SK-N-SH treated with all-trans-retinoic acid at 6 μM for 48 hours (cell line): ENCODE results near the gene SLC5A10.

ENCODE experiments used
- ATAC-seq: fragments of 200-7000 bp; cut with Tn5 transposase; 3 replicates; pipeline ENCODE4 v1.9.1; 2020; ENCODE audit warnings: mild to moderate bottlenecking, moderate library complexity
- ARNTL ChIP-seq: fragments of 450-650 bp; formaldehyde crosslinking; IDR thresholded peaks from 2 replicates; pipeline ENCODE4 v1.5.0; 2020; ENCODE audit warnings: low read depth, mild to moderate bottlenecking, moderate library complexity, borderline replicate concordance
- BACH2 ChIP-seq: fragments of 250-450 bp; sonication (Bioruptor Pico); IDR thresholded peaks from 2 replicates; pipeline ENCODE4 v1.9.0; 2021; ENCODE audit warnings: mild to moderate bottlenecking, borderline replicate concordance
- CSDC2 ChIP-seq: fragments of 250-450 bp; sonication (Bioruptor Pico); IDR thresholded peaks from 2 replicates; pipeline ENCODE4 v1.5.0; 2020; ENCODE audit warnings: mild to moderate bottlenecking, moderate library complexity
- GLIS3 ChIP-seq: fragments of 250-450 bp; sonication (Bioruptor Pico); IDR thresholded peaks from 2 replicates; pipeline ENCODE4 v1.5.0; 2020; ENCODE audit warnings: mild to moderate bottlenecking, moderate library complexity
- ISL1 ChIP-seq: fragments of 250-450 bp; sonication (Bioruptor Pico); IDR thresholded peaks from 2 replicates; pipeline ENCODE4 v2.1.2; 2022; ENCODE audit warnings: mild to moderate bottlenecking, moderate library complexity
- OSR1 ChIP-seq: fragments of 250-450 bp; sonication (Bioruptor Pico); IDR thresholded peaks from 2 replicates; pipeline ENCODE4 v1.8.0; 2022; ENCODE audit warnings: moderate library complexity, mild to moderate bottlenecking, inconsistent platforms
- SNAI2 ChIP-seq: fragments of 250-450 bp; sonication (Bioruptor Pico); IDR thresholded peaks from 2 replicates; pipeline ENCODE4 v1.5.0; 2020; ENCODE audit warnings: mild to moderate bottlenecking, moderate library complexity
- TCF4 ChIP-seq: fragments of 250-450 bp; sonication (Bioruptor Pico); IDR thresholded peaks from 2 replicates; pipeline ENCODE4 v1.8.0; 2021; ENCODE audit warnings: mild to moderate bottlenecking, moderate library complexity, borderline replicate concordance
- TOX ChIP-seq: fragments of 250-450 bp; sonication (Bioruptor Pico); IDR thresholded peaks from 2 replicates; pipeline ENCODE4 v1.8.0; 2021; ENCODE audit warnings: mild to moderate bottlenecking, moderate library complexity, borderline replicate concordance
- ZC3H10 ChIP-seq: fragments of 250-450 bp; sonication (Bioruptor Pico); IDR thresholded peaks from 2 replicates; pipeline ENCODE4 v1.5.1; 2021; ENCODE audit warnings: mild to moderate bottlenecking, moderate library complexity
- ZFP3 ChIP-seq: fragments of 250-450 bp; sonication (Bioruptor Pico); IDR thresholded peaks from 2 replicates; pipeline ENCODE4 v1.5.0; 2020; ENCODE audit warnings: mild to moderate bottlenecking, moderate library complexity
- ZFP30 ChIP-seq: fragments of 450-650 bp; formaldehyde crosslinking; IDR thresholded peaks from 2 replicates; pipeline ENCODE4 v1.5.0; 2022; ENCODE audit warnings: mild to moderate bottlenecking, moderate library complexity
- ZNF70 ChIP-seq: fragments of 450-650 bp; formaldehyde crosslinking; IDR thresholded peaks from 2 replicates; pipeline ENCODE4 v1.5.0; 2020; ENCODE audit warnings: mild to moderate bottlenecking, moderate library complexity
- TF ChIP-seq, protein P1 (sequence below): fragments of 250-450 bp; sonication (Bioruptor Pico); IDR thresholded peaks from 2 replicates; pipeline ENCODE4 v1.8.0; 2021; ENCODE audit warnings: low read depth, mild to moderate bottlenecking, moderate library complexity, borderline replicate concordance
- TF ChIP-seq, protein P2 (sequence below): fragments of 250-450 bp; sonication (Bioruptor Pico); IDR thresholded peaks from 2 replicates; pipeline ENCODE4 v1.5.0; 2020; ENCODE audit warnings: mild to moderate bottlenecking, moderate library complexity
- TF ChIP-seq, protein P3 (sequence below): fragments of 250-450 bp; sonication (Bioruptor Pico); IDR thresholded peaks from 2 replicates; pipeline ENCODE4 v1.5.1; 2020; ENCODE audit warnings: low read depth, mild to moderate bottlenecking, moderate library complexity
- TF ChIP-seq, protein P4 (sequence below): fragments of 250-450 bp; sonication (Bioruptor Pico); IDR thresholded peaks from 2 replicates; pipeline ENCODE4 v1.5.1; 2021; ENCODE audit warnings: mild to moderate bottlenecking, moderate library complexity
- TF ChIP-seq, protein P5 (sequence below): fragments of 250-450 bp; sonication (Bioruptor Pico); IDR thresholded peaks from 2 replicates; pipeline ENCODE4 v1.8.0; 2020; ENCODE audit warnings: mild to moderate bottlenecking, moderate library complexity, borderline replicate concordance

Gene SLC5A10

DNA sequence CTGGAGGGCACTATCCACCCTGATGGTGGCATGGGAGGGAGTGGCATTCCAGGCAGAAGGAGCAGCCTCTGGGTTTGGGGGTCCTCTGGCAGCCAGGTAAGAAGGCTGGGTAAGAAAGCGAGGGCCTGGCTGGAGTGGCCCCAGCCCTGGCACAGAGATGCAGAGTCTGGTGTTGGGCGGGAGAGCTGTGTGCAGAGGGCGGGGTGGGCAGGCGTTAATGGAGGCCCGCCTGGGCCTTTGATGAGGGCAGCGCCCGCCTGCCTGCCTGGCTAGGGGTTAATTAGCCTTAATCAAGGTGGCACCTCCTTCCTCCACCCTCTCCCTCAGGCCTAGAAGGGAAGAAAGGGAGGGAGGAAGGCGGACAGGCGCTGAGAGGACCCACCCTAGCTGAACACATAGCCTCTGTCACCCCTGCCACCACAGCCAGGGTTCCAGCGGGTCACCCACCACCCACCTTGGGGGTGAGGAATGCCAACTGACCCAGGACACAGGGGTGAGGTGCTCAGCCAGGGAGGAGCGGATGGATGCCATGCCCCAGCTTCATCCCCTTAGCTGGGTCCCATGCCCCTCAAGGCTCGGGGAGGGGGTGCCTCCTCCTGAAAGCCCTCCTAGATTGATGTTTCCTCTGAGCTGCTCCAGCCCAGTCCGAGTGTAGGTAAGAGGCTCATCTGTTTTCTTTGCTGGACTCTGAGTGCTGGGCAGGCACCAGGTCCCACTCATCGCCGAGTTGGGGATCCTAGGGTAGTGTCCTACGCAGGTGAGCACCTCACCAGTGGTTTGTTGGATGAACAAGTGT is 66.0 kb downstream of the SLC5A10 start (continued):
- TF ChIP-seq, protein P1, sequence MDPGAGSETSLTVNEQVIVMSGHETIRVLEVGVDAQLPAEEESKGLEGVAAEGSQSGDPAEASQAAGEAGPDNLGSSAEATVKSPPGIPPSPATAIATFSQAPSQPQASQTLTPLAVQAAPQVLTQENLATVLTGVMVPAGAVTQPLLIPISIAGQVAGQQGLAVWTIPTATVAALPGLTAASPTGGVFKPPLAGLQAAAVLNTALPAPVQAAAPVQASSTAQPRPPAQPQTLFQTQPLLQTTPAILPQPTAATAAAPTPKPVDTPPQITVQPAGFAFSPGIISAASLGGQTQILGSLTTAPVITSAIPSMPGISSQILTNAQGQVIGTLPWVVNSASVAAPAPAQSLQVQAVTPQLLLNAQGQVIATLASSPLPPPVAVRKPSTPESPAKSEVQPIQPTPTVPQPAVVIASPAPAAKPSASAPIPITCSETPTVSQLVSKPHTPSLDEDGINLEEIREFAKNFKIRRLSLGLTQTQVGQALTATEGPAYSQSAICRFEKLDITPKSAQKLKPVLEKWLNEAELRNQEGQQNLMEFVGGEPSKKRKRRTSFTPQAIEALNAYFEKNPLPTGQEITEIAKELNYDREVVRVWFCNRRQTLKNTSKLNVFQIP (CRISPR knock-in tag), result no peak
- TF ChIP-seq ARNTL (CRISPR knock-in tag), result no peak
- TF ChIP-seq TOX (CRISPR knock-in tag), result no peak
- TF ChIP-seq ZNF70, result no peak
- TF ChIP-seq, protein P2, sequence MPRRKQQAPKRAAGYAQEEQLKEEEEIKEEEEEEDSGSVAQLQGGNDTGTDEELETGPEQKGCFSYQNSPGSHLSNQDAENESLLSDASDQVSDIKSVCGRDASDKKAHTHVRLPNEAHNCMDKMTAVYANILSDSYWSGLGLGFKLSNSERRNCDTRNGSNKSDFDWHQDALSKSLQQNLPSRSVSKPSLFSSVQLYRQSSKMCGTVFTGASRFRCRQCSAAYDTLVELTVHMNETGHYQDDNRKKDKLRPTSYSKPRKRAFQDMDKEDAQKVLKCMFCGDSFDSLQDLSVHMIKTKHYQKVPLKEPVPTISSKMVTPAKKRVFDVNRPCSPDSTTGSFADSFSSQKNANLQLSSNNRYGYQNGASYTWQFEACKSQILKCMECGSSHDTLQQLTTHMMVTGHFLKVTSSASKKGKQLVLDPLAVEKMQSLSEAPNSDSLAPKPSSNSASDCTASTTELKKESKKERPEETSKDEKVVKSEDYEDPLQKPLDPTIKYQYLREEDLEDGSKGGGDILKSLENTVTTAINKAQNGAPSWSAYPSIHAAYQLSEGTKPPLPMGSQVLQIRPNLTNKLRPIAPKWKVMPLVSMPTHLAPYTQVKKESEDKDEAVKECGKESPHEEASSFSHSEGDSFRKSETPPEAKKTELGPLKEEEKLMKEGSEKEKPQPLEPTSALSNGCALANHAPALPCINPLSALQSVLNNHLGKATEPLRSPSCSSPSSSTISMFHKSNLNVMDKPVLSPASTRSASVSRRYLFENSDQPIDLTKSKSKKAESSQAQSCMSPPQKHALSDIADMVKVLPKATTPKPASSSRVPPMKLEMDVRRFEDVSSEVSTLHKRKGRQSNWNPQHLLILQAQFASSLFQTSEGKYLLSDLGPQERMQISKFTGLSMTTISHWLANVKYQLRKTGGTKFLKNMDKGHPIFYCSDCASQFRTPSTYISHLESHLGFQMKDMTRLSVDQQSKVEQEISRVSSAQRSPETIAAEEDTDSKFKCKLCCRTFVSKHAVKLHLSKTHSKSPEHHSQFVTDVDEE (CRISPR knock-in tag), result no peak
- TF ChIP-seq SNAI2, result no peak
- no peak for TF ChIP-seq ZFP30 (CRISPR knock-in tag)

DNA sequence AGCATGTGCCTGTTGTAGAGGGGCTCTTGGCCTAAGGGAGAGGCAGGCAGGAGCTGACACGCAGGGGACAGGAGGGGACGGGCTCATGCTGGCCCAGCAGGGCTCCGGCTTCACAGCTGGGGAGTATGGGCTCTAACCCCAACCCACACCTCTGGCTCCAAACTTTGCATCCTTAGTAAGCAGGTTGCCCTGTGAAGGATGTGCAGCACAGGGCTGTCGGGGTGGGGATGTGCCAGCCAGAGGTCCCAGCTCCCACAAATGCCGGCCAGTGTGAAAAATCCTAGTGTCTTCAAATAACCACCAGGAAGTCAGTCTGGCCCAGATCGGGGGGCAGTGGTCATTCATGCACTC is 66.6 kb downstream of the SLC5A10 start:
- TF ChIP-seq, protein P1 (CRISPR knock-in tag), result no peak
- TF ChIP-seq, protein P3, sequence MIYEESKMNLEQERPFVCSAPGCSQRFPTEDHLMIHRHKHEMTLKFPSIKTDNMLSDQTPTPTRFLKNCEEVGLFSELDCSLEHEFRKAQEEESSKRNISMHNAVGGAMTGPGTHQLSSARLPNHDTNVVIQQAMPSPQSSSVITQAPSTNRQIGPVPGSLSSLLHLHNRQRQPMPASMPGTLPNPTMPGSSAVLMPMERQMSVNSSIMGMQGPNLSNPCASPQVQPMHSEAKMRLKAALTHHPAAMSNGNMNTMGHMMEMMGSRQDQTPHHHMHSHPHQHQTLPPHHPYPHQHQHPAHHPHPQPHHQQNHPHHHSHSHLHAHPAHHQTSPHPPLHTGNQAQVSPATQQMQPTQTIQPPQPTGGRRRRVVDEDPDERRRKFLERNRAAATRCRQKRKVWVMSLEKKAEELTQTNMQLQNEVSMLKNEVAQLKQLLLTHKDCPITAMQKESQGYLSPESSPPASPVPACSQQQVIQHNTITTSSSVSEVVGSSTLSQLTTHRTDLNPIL, result no peak
- TF ChIP-seq ZC3H10 (CRISPR knock-in tag) (no peak), ARNTL (CRISPR knock-in tag) (no peak), ZFP3 (CRISPR knock-in tag) (no peak), CSDC2 (CRISPR knock-in tag) (no peak), OSR1 (CRISPR knock-in tag) (no peak), BACH2 (CRISPR knock-in tag) (no peak), GLIS3 (no peak), TCF4 (CRISPR knock-in tag) (no peak), TOX (CRISPR knock-in tag) (no peak)
- no peak for ATAC-seq

DNA sequence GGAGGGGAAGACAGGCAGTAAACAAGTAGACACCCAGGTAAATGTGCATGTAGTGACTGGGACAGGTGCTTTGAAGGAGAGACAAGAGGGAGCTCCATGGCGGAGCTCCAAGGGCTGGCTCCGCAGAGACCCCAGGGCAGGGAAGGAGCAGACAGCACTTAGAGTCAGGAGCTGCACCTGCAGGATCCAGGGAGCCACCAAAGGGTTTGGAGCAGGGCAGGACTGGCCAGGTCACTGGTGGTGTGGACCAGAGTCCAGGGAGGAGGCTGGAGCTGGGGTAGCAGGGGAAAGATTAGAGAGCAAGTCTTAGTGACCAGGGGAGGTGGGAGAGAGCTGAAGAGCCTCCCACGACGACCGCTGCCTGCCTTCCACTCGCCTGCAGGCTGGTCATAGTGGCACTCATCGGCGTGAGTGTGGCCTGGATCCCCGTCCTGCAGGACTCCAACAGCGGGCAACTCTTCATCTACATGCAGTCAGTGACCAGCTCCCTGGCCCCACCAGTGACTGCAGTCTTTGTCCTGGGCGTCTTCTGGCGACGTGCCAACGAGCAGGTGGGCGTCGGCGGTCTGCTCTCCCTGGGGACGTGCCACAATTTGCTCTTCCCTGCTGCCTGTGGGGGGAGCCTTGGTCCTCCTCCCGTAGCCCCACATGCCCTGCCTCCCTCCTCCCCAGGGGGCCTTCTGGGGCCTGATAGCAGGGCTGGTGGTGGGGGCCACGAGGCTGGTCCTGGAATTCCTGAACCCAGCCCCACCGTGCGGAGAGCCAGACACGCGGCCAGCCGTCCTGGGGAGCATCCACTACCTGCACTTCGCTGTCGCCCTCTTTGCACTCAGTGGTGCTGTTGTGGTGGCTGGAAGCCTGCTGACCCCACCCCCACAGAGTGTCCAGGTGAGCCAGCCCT is 67.3 kb downstream of the SLC5A10 start:
- no peak for TF ChIP-seq ISL1 (CRISPR knock-in tag)
- TF ChIP-seq, protein P4, sequence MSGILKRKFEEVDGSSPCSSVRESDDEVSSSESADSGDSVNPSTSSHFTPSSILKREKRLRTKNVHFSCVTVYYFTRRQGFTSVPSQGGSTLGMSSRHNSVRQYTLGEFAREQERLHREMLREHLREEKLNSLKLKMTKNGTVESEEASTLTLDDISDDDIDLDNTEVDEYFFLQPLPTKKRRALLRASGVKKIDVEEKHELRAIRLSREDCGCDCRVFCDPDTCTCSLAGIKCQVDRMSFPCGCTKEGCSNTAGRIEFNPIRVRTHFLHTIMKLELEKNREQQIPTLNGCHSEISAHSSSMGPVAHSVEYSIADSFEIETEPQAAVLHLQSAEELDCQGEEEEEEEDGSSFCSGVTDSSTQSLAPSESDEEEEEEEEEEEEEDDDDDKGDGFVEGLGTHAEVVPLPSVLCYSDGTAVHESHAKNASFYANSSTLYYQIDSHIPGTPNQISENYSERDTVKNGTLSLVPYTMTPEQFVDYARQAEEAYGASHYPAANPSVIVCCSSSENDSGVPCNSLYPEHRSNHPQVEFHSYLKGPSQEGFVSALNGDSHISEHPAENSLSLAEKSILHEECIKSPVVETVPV (CRISPR knock-in tag), result no peak
- TF ChIP-seq, protein P5, sequence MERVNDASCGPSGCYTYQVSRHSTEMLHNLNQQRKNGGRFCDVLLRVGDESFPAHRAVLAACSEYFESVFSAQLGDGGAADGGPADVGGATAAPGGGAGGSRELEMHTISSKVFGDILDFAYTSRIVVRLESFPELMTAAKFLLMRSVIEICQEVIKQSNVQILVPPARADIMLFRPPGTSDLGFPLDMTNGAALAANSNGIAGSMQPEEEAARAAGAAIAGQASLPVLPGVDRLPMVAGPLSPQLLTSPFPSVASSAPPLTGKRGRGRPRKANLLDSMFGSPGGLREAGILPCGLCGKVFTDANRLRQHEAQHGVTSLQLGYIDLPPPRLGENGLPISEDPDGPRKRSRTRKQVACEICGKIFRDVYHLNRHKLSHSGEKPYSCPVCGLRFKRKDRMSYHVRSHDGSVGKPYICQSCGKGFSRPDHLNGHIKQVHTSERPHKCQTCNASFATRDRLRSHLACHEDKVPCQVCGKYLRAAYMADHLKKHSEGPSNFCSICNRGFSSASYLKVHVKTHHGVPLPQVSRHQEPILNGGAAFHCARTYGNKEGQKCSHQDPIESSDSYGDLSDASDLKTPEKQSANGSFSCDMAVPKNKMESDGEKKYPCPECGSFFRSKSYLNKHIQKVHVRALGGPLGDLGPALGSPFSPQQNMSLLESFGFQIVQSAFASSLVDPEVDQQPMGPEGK, result no peak
- TF ChIP-seq, protein P2 (CRISPR knock-in tag), result no peak
- no peak for ATAC-seq
